NCI-H524 treated with DMSO at 0.1 percent for 48 hours (cell line): ENCODE results near the gene P4HA3.
"Not testable (repeated sequence)": the region's sequence is repeated elsewhere in the genome, so short reads cannot be mapped to it uniquely, and the experiment has no call there.

ENCODE experiments used
- DNase-seq: peaks from one replicate; lab custom pipeline; 2025; lab: John Stamatoyannopoulos, UW

P4HA3 gene

GRCh38 chr11:74311352-74311926, at the start of gene P4HA3:
P4HA3 (minus strand) TSS chr11:74311640; CDS start chr11:74311611, 29 bp downstream.
- DNase-seq: no peak

- no peak for DNase-seq
Observed at GRCh38 chr11:74357449-74357848, 46.0 kb upstream of the P4HA3 start.

- no peak for DNase-seq
Observed at GRCh38 chr11:74355626-74356025, 44.2 kb upstream of the P4HA3 start.

GRCh38 chr11:74354036-74354435, 42.6 kb upstream of the P4HA3 start:
- DNase-seq: no peak

DNA sequence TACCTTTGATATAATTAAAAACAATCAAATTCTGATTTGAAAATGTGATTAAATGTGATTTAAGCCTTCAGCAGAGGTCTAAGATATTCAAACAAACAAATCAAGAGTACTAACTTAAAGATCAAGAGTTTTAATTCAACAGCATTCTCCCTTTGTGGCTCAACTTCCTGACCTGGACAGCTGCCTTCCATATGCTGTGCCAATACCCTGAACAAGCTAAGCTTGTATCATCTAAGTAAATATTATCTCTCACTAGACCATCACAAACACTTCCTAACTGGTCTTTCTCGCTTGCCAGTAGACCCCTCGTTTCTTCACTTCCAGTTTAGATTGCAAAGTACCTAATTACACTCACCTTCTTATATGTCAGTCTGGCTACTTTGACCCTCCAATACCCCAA, 35.9 kb upstream of the P4HA3 start:
- DNase-seq: no peak

DNA sequence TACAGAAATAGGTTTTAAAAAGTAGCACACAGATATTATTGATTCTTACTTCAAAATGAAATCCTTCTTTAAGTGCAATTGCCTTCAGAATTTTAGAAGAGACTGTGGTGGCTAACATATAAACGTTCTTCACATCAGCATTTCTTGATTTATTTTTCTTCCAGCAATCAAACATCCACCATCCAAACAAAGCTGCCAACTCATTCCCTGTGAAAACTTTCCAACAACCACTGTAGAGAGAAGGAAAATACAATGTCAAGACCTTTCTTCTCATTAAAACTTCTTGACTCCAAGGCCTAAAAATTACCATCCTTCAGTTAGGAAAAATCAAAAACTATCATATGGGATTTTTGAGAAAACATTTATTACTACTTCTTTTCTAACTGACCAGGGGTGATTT, 34.0 kb upstream of the P4HA3 start:
- DNase-seq: no peak

DNA sequence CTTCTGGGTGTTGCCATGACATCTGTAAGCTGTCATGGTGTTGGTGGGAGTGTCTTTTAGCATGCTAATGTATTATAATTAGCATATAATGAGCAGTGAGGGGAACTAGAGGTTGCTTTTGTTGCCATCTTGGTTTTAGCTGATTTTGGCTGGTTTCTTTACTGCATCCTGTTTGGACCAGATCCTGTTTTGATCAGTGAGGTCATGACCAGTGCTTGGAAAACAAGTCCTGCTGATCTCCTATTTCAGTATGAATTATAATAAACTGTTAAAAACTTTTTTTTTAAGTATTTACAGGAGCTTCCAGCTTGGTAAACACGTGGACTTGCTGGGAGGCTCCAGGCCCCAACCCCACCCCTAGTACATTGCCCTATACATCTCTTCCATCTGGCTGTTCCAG, 30.5 kb upstream of the P4HA3 start:
- DNase-seq: no peak

- no peak for DNase-seq
Observed at GRCh38 chr11:74339619-74340018, 28.2 kb upstream of the P4HA3 start.

DNA sequence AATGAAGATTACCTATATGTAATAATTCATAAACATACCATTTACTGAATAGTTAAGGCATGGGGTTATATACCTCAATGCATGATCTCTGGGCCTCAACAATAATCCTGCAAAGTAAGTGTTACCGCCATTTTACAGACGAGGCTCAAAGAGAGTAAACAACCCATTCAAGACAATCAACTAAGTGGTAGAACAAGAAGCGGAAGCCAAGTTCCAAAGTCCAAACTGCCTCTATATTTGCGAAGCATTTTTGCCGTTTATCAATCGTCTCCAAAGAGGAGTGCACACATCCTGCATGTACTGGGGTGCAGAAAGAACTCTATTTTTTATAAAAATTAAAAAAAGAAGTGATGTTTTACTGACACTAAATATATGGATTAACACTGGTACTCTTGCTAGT, 27.5 kb upstream of the P4HA3 start:
- DNase-seq: no peak

- DNase-seq: no peak
Observed at GRCh38 chr11:74333193-74333592, 21.8 kb upstream of the P4HA3 start.

- DNase-seq: no peak
Observed at GRCh38 chr11:74332291-74332690, 20.9 kb upstream of the P4HA3 start.

GRCh38 chr11:74331000-74331399, 19.6 kb upstream of the P4HA3 start:
- DNase-seq: not testable (repeated sequence)

DNA sequence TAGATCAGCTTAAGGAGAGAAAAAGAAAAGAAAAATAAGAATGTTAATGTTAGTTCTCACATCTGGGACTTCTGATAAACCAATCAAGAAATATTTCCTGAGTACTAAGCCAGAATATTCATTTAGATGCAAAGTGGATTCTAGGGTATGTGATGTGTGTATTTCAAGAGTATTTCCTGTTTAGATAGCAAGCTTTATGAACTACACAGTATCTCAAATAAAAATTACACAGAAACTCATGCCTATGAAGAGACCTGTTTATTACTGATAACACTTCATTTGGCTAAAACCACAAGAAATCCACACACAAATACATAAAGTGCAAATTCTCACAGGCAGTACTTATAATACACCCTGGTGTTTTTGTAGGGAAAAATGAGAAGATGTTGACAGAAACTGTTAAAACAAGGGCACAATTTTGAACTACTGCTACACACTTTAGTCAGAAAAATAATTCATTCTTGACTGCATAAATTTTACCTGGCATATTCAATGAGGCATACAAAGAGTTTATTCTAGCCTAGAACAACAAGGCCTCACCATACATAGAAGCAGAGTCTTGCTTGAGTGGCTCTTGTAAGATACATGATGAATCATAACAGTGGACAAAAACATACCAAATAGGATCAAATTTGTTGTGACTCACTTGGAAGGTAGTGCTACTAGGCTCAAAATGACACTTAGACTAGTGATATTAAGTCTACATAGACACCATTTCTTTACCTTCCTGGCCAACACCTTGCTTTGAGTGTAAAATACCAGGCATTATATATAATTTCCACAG, 18.8 kb upstream of the P4HA3 start:
- no peak for DNase-seq

GRCh38 chr11:74327076-74327475, 15.6 kb upstream of the P4HA3 start:
- DNase-seq: no peak

DNA sequence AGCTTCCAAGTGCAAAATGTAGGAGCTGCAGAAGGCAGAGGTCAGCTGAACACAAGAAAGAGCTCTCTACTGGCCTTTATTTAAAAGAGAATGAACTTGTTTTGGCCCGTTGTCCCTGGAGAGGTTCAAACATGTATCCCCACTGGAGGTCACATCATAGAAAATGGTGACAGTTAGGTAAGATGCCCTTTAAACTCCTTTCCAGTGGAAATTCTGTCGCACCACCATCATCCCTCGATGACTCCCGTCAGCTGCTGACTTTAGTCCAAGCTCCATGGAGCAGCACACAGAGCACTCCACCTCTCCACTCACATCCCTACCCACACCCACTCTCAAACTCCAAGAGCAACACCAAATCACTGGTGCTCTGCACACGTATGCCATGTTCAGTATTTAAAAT, 15.2 kb upstream of the P4HA3 start:
- no peak for DNase-seq

- peak; percentile 88 for DNase-seq
Observed at GRCh38 chr11:74325649-74326645, 14.5 kb upstream of the P4HA3 start.

DNA sequence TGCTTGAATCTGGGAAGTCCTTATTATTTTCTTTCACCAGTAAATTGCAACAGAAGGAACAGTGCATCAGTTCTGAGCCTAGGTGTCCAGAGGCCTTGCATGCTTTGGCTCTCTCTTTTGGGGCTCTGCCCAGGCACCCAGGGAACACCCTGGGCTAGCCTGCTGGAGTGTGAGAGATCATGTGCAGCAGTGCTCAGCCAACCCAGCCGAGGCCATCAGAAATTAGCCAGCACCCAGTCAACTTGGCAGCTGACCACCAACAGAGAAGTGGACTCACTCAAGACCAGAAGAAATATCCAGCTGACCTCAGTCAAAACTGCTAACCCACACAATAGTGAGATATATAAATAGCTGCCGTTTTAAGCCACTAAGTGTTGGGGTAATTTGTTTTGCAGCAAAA, 11.2 kb upstream of the P4HA3 start:
- DNase-seq: no peak

GRCh38 chr11:74321487-74322188, 10.2 kb upstream of the P4HA3 start:
- DNase-seq: no peak

DNA sequence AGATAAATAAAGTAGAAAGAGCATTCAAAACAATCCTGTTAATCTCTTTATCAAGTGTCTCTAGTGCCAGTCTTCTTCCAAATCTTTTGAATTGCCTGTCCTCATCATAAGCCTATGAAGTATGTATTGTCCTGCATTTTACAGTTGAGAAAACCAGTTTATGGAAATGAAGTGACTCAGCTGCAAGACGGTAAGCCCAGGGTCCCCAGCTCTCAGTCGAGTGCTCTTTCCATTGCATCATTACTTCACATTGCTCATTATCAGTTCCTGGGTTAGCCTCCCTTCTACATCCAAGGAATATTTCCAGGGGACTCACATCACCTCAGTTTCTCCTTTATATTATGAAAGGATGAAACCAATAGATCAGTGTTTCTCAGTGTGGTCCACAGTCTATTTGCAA, 9.1 kb upstream of the P4HA3 start:
- no peak for DNase-seq

DNA sequence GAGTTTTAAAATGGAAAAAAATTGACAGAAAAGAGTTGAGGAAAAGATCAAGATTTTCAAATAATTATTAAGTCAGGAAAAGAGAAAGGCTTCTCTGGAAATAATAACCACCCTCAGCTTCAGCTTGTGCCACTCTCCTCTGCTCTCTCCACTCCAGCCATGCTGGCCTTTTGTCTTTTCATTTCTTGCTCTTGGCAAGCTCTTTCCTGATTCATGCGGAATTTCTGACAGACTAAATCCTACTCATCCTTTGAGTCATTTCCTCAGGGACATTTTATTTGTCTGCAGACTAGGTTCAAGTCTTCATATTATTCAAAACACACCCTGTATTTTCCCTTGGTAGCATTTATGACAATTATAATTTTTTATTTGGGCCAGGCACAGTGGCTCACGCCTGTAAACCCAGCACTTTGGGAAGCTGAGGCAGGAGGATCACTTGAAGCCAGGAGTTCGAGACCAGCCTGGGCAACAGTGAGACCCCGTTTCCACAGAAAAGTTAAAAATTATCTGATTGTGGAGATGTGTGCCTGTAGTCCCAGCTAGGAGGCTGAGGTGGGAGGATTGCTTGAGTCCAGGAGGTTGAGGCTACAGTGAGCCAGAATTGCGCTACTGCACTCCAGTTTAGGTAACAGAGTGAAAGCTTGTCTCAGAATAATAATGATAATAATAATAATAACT, 7.8 kb upstream of the P4HA3 start:
- DNase-seq: no peak

- no peak for DNase-seq
Observed at GRCh38 chr11:74318241-74318932, 6.9 kb upstream of the P4HA3 start.
